Mesendoderm (in vitro differentiated cells): ENCODE results near the gene CMTM5.
"Not testable (repeated sequence)": the region's sequence is repeated elsewhere in the genome, so short reads cannot be mapped to it uniquely, and the experiment has no call there.

Experiments used
- DNase-seq: peaks from one replicate; pipeline ENCODE4 v3.0.0; 2013
- H2AK5ac ChIP-seq: 2 replicates; pipeline ENCODE4 v1.6.1; 2013; ENCODE audit warnings: low read length, inconsistent platforms
- H2BK120ac ChIP-seq: 2 replicates; pipeline ENCODE4 v1.6.1; 2013; ENCODE audit warnings: low read depth, mild to moderate bottlenecking, low read length, moderate library complexity, mixed read lengths
- H2BK15ac ChIP-seq: replicated peaks from 2 replicates; pipeline ENCODE4 v1.6.1; 2013; ENCODE audit warnings: low read depth, mild to moderate bottlenecking, moderate library complexity
- H2BK5ac ChIP-seq: 2 replicates; pipeline ENCODE4 v1.6.1; 2013; ENCODE audit warnings: low read length, inconsistent platforms
- H3K18ac ChIP-seq: 2 replicates; pipeline ENCODE4 v1.6.1; 2013; ENCODE audit warnings: mild to moderate bottlenecking, low read length, mixed read lengths
- H3K23ac ChIP-seq: one replicate; pipeline ENCODE4 v1.6.1; 2013; ENCODE audit warnings: low read length
- H3K27ac ChIP-seq: 2 replicates; pipeline ENCODE4 v1.5.1; 2013; ENCODE audit warnings: low read depth, mild to moderate bottlenecking, inconsistent platforms, low read length, moderate library complexity
- H3K27me3 ChIP-seq: 2 replicates; pipeline ENCODE4 v1.6.1; 2013; ENCODE audit warnings: low read length, control low read depth, mild to moderate bottlenecking, inconsistent platforms; ENCODE audit not compliant: insufficient read depth, poor library complexity
- H3K36me3 ChIP-seq: 2 replicates; pipeline ENCODE4 v1.6.1; 2013; ENCODE audit warnings: low read length, inconsistent platforms; ENCODE audit not compliant: control insufficient read depth, insufficient read depth
- H3K4ac ChIP-seq: one replicate; pipeline ENCODE4 v1.6.1; 2013; ENCODE audit warnings: low read depth, mild to moderate bottlenecking, low read length, moderate library complexity
- H3K4me1 ChIP-seq: 2 replicates; pipeline ENCODE4 v1.6.1; 2013; ENCODE audit warnings: low read depth, low read length, inconsistent platforms; ENCODE audit not compliant: control insufficient read depth
- H3K4me2 ChIP-seq: 2 replicates; pipeline ENCODE4 v1.6.1; 2013; ENCODE audit warnings: low read length
- H3K4me3 ChIP-seq: 2 replicates; pipeline ENCODE4 v1.5.1; 2013; ENCODE audit warnings: mild to moderate bottlenecking, low read length
- H3K56ac ChIP-seq: one replicate; pipeline ENCODE4 v1.6.1; 2013; ENCODE audit warnings: low read length
- H3K79me1 ChIP-seq: 2 replicates; pipeline ENCODE4 v1.6.1; 2013; ENCODE audit warnings: low read length, inconsistent platforms
- H3K79me2 ChIP-seq: 2 replicates; pipeline ENCODE4 v1.6.1; 2013; ENCODE audit warnings: mild to moderate bottlenecking, low read length; ENCODE audit not compliant: control insufficient read depth, insufficient read depth
- H3K9ac ChIP-seq: 2 replicates; pipeline ENCODE4 v1.6.1; 2013; ENCODE audit warnings: low read length, inconsistent platforms
- H4K5ac ChIP-seq: one replicate; pipeline ENCODE4 v1.6.1; 2013; ENCODE audit warnings: low read length
- H4K8ac ChIP-seq: one replicate; pipeline ENCODE4 v1.6.1; 2013; ENCODE audit warnings: low read depth, mild to moderate bottlenecking, control low read depth, low read length, moderate library complexity
- WGBS: extraction: QIAGEN DNeasy Blood & Tissue Kit; methylation state at CpG from one replicate; pipeline ENCODE4 v1.1.7; 2013; ENCODE audit warnings: low lambda C conversion rate, missing lambda C conversion rate; ENCODE audit not compliant: insufficient coverage; ENCODE audit errors: extremely low coverage; 5-methylcytosine and 5-hydroxymethylcytosine counted together

Gene CMTM5

GRCh38 chr14:23399136-23399535 lies 22.3 kb downstream of the CMTM5 start:
- Histone ChIP-seq H2AK5ac (no peak overlapping the region), H4K5ac (no peak overlapping the region), H2BK120ac (no peak overlapping the region), H3K4me1 (no peaks in the 10 kb centered on the region), H3K9ac (no peak overlapping the region), H3K36me3 (no peaks in the 10 kb centered on the region), H2BK5ac (no peak overlapping the region), H2BK15ac (no peak overlapping the region), H3K4me2 (no peak overlapping the region), H3K18ac (no peak overlapping the region), H3K4me3 (no peak overlapping the region), H3K27ac (no peak overlapping the region), H4K8ac (no peak overlapping the region), H3K79me1 (no peaks in the 10 kb centered on the region), H3K27me3 (no peaks in the 10 kb centered on the region), H3K79me2 (no peaks in the 10 kb centered on the region), H3K23ac (no peak overlapping the region), H3K4ac (no peak overlapping the region), H3K56ac (no peak overlapping the region)
- no CpG with 5 or more reads among the region's 3 CpGs for WGBS
- no peak for DNase-seq

GRCh38 chr14:23399591-23399990 lies 22.7 kb downstream of the CMTM5 start:
- Histone ChIP-seq H3K9ac (no peak overlapping the region), H2BK15ac (no peak overlapping the region), H3K23ac (no peak overlapping the region), H3K27me3 (no peaks in the 10 kb centered on the region), H3K27ac (no peak overlapping the region), H3K79me1 (no peaks in the 10 kb centered on the region), H3K4ac (no peak overlapping the region), H2BK120ac (no peak overlapping the region), H3K4me3 (no peak overlapping the region), H3K18ac (no peak overlapping the region), H3K4me2 (no peak overlapping the region), H3K4me1 (no peaks in the 10 kb centered on the region), H4K5ac (no peak overlapping the region), H2AK5ac (no peak overlapping the region), H2BK5ac (no peak overlapping the region), H3K56ac (no peak overlapping the region), H3K79me2 (no peaks in the 10 kb centered on the region), H3K36me3 (no peaks in the 10 kb centered on the region), H4K8ac (no peak overlapping the region)
- DNase-seq, result no peak
- WGBS, result no CpG with 5 or more reads among the region's 6 CpGs

GRCh38 chr14:23400496-23401149 lies 23.8 kb downstream of the CMTM5 start:
- H3K79me1 ChIP-seq, DNase-seq, H3K56ac ChIP-seq, H2BK5ac ChIP-seq, H3K27ac ChIP-seq, H2BK15ac ChIP-seq, H3K79me2 ChIP-seq, H2BK120ac ChIP-seq, H3K36me3 ChIP-seq, H3K4me3 ChIP-seq, H3K9ac ChIP-seq, H4K5ac ChIP-seq, H3K4me2 ChIP-seq, H3K18ac ChIP-seq, H4K8ac ChIP-seq, H3K23ac ChIP-seq, H3K4me1 ChIP-seq, H3K4ac ChIP-seq, H3K27me3 ChIP-seq, H2AK5ac ChIP-seq: not testable (repeated sequence)
- no CpG with 5 or more reads among the region's 16 CpGs for WGBS

DNA sequence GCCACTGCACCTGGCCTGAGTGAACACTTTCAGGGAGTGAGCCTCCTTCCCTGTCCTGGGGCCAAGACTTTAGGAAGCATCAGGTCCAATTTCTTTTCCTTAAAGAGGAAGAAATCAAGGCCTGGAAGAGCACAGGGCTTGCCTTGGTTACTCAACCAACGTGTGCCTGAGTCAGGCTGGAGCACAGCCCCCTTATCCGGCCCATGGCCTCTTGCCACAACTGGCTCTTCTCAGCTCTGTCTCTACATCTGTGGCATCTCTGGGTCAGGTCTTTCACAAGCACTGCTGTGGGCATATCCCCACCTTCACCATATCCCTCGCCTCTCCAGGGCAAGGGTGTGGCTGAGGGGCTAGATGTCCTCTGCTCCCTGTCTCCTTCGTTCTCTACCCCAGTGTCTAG lies 24.4 kb downstream of the CMTM5 start:
- Histone ChIP-seq H3K9ac (no peak overlapping the region), H3K4me3 (no peak overlapping the region), H3K27ac (no peak overlapping the region), H2BK120ac (no peak overlapping the region), H3K36me3 (no peaks in the 10 kb centered on the region), H3K56ac (no peak overlapping the region), H4K8ac (no peak overlapping the region), H3K4me2 (no peak overlapping the region), H4K5ac (no peak overlapping the region), H2BK5ac (no peak overlapping the region), H3K23ac (no peak overlapping the region), H3K79me2 (no peaks in the 10 kb centered on the region), H3K79me1 (no peaks in the 10 kb centered on the region), H3K4ac (no peak overlapping the region), H3K4me1 (no peaks in the 10 kb centered on the region), H2BK15ac (no peak overlapping the region), H2AK5ac (no peak overlapping the region), H3K18ac (no peak overlapping the region), H3K27me3 (no peaks in the 10 kb centered on the region)
- WGBS, result no CpG with 5 or more reads among the region's 4 CpGs
- no peak for DNase-seq

DNA sequence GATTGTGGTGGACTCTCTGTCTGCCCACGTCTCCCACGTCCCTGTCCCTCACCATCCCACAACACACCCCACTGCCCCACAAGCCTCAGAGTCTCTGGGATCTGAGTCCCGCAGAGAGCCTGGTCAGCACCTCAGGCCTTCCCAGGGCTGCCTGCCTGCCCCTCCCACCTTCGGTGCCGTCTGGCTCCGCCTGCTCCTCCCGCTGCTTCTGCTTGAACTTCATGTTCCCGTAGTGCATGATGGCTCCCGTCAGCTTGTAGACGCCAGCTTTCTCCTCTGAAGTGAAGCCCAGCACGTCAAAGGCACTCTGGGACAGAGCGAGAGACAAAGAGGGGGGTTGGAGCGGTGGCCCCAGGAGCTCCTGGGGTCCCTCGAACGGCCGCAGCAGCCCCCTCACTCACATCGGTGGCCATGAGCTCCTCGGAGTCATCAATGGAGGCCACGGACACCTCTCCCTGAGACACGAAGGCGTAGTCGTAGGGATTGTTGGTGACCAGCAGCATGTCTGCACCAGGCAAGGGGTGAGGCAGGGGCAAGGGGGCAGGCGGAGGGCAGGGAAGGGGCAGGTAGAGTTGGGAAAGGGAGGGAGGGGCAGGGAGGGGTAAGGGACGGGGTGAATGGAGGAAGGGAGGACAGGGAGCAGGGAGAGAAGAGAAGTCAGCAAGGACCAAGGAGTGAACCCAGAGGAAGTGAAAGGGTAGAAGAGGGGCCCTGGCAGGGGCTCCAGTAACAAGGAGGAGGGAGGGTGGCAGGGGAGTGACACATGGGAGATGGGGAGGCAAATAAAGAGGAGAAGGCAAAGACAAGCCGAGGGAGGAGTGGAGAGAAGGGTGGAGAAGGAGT lies 25.7 kb downstream of the CMTM5 start:
- H3K4me2 ChIP-seq, result no peak overlapping the region
- no peak overlapping the region for H2BK120ac ChIP-seq
- H3K23ac ChIP-seq, result no peak overlapping the region
- H3K9ac ChIP-seq, result no peak overlapping the region
- no peak overlapping the region for H3K56ac ChIP-seq
- H3K27me3 ChIP-seq, result no peaks in the 10 kb centered on the region
- no peaks in the 10 kb centered on the region for H3K36me3 ChIP-seq
- no peak overlapping the region for H4K5ac ChIP-seq
- H3K18ac ChIP-seq, result no peak overlapping the region
- H3K4me1 ChIP-seq, result no peaks in the 10 kb centered on the region
- no peak overlapping the region for H2AK5ac ChIP-seq
- no peak overlapping the region for H4K8ac ChIP-seq
- H3K27ac ChIP-seq, result no peak overlapping the region
- no CpG with 5 or more reads among the region's 25 CpGs for WGBS
- H3K4ac ChIP-seq, result no peak overlapping the region
- no peaks in the 10 kb centered on the region for H3K79me2 ChIP-seq
- H3K79me1 ChIP-seq, result no peaks in the 10 kb centered on the region
- no peak overlapping the region for H2BK5ac ChIP-seq
- no peak overlapping the region for H2BK15ac ChIP-seq
- DNase-seq, result no peak
- no peak overlapping the region for H3K4me3 ChIP-seq
